Measurements from ENCODE around the gene ANKRD44. TPM values are rescaled to one million over a fixed set of nuclear protein-coding genes. Genes with fewer than 3 reads are reported as not detected.
A peak's percentile ranks its signal among the peaks of the same experiment; 100 is the strongest.

The ANKRD44 gene
- total and polyA plus RNA-seq, 7 donors, result 0.35 to 9.3 (median 1.7) TPM

DNA sequence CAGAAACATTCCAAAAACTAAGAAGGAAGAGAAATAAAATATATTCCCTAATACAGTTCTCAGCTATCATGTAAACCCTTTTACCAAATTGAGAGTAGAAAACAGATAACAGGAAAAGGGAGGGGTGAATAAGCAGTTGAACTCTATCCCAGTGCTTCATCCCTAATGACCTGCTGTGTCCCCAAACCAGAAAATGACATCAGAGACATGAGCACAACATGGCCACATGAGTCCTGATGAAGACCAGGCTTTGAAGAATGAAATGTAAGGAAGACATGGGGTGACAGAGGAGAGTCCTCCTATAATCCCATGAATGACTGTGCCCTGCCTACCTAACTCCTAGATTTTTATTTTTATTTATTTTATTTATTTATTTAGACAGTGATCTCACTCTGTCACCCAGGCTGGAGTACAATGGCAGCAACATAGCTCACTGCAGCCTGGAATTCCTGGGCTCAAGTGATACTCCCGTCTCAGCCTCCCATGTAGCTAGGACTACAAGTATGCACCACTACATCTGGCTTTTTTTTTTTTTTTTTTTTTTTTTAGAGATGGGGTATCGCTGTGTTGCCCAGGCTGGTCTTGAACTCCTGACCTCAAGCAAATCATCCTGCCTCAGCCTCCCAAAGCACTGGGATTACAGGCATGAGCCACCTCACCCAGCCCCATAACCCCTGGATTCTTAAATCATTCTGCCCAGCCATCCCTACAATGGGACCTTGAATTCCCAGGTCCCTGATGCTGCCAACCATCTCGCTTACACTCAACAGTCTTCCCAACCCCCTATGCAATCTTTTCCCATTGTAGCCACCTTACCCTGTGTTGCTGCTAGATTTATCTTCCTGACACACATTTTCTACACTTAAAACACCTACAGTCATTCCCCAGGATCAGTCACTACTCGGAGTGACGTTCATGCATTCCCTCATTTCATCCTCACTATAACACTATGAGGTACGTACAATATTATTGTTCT, 64.5 kb downstream of the ANKRD44 start:
- Histone ChIP-seq H3K4me3 (no peak overlapping the region), H3K4me1 (peaks cover 3% of the 10 kb centered on the region), H3K27me3 (ENCODE audit: insufficient read depth in 3 of 3, low read length in 2 of 3) (no peaks in the 10 kb centered on the region), H3K27ac (no peak overlapping the region), H3K36me3 (ENCODE audit: insufficient read depth in 1 of 2, low read depth in 1 of 2) (no peaks in the 10 kb centered on the region), H3K9me3 (no peaks in the 10 kb centered on the region)
- intact Hi-C loops (cut with DNase I), result no loop called here
- TF ChIP-seq, protein P1, sequence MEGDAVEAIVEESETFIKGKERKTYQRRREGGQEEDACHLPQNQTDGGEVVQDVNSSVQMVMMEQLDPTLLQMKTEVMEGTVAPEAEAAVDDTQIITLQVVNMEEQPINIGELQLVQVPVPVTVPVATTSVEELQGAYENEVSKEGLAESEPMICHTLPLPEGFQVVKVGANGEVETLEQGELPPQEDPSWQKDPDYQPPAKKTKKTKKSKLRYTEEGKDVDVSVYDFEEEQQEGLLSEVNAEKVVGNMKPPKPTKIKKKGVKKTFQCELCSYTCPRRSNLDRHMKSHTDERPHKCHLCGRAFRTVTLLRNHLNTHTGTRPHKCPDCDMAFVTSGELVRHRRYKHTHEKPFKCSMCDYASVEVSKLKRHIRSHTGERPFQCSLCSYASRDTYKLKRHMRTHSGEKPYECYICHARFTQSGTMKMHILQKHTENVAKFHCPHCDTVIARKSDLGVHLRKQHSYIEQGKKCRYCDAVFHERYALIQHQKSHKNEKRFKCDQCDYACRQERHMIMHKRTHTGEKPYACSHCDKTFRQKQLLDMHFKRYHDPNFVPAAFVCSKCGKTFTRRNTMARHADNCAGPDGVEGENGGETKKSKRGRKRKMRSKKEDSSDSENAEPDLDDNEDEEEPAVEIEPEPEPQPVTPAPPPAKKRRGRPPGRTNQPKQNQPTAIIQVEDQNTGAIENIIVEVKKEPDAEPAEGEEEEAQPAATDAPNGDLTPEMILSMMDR (IDR thresholded peaks at IDR 0.05), result no peak
- no peak for ATAC-seq
- WGBS, 3 donors, result 93 to 96% (median 95%) methylated on average over 6 of the region's 6 CpGs
- DNase-seq, result no peak

DNA sequence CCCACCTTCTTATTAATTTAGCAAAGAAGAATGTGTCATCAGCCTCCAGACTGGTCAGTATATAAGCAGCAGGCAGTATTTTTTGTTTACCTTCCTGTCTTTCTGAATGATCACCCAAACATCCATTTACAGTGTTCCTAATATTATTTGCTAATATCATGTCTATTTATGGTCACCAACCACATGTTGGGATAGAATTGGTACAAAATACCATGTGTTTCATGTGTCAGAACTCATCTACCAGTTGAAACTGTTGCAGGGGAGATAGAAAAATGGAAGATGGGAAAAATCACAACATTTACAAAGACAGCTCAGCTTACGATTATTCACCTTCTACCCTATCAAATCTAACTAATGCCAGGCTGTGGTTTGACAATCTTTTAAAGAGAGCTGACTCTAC, 66.2 kb downstream of the ANKRD44 start:
- TF ChIP-seq, protein P1 (IDR thresholded peaks at IDR 0.05), result no peak
- Histone ChIP-seq H3K36me3 (ENCODE audit: insufficient read depth in 1 of 2, low read depth in 1 of 2) (no peaks in the 10 kb centered on the region), H3K27me3 (ENCODE audit: insufficient read depth in 3 of 3, low read length in 2 of 3) (no peaks in the 10 kb centered on the region), H3K4me3 (no peak overlapping the region), H3K9me3 (no peaks in the 10 kb centered on the region), H3K4me1 (no peaks in the 10 kb centered on the region), H3K27ac (no peak overlapping the region)
- WGBS, 3 donors, result 87 to 93% (median 91%) methylated on average over 1 of the region's 1 CpG
- intact Hi-C loops (cut with DNase I), result no loop called here
- DNase-seq (no peak), ATAC-seq (no peak)

DNA sequence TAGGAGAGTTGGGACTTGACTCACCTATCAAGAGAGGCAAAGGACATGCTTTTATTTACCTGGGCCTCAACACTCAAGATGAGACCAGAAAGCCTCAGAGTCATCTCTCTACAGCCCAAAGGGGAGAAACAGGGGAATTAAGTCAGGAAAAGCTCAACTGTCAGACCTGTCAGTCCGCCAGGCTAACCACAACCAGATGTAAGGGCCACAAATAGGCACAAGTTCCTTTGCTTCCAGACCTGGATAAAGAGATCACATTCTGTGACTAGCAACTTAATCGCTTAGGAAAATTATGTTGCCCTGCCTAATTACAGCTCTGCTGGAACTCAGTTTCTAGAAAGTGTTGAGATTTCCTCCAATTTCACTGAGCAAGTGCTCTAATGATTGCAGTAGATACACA, 67.9 kb downstream of the ANKRD44 start:
- no peak for DNase-seq
- TF ChIP-seq, protein P1 (IDR thresholded peaks at IDR 0.05), result no peak
- Histone ChIP-seq H3K4me3 (no peak overlapping the region), H3K27me3 (ENCODE audit: insufficient read depth in 3 of 3, low read length in 2 of 3) (no peaks in the 10 kb centered on the region), H3K36me3 (ENCODE audit: insufficient read depth in 1 of 2, low read depth in 1 of 2) (no peaks in the 10 kb centered on the region), H3K4me1 (no peaks in the 10 kb centered on the region), H3K27ac (no peak overlapping the region), H3K9me3 (no peaks in the 10 kb centered on the region)
- intact Hi-C loops (cut with DNase I), result no loop called here
- ATAC-seq, result peak in 2 of 4 donors; percentile 8 to 54
- WGBS, 3 donors, result 52 to 87% (median 76%) methylated on average over 2 of the region's 2 CpGs

DNA sequence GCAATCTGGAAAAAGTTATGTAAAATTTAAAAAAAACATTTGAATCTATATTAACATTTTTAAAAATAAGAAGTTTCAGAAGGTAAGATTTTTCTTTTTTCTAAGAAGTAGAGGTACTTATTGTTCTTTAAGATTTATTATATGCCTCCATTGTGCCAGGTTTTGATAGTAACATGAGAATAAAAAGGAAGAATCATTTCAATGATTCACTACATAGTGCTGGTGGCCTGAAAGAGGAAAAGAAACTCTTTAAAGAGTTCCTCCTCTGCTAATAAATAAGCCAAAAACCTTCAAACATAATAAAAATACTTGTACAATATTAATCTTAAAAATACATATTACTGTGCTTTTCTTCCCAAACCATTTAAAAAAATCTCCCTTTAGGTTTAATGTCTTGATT, 69.0 kb downstream of the ANKRD44 start:
- intact Hi-C loops (cut with DNase I), result no loop called here
- no peak overlapping the region for H3K27ac ChIP-seq
- H3K4me1 ChIP-seq, result no peaks in the 10 kb centered on the region

More for the DNA sequence above, 69.0 kb downstream of the ANKRD44 start:
- DNase-seq (no peak), ATAC-seq (no peak)
- TF ChIP-seq, protein P1 (IDR thresholded peaks at IDR 0.05), result no peak
- Histone ChIP-seq H3K4me3 (no peak overlapping the region), H3K36me3 (ENCODE audit: insufficient read depth in 1 of 2, low read depth in 1 of 2) (no peaks in the 10 kb centered on the region), H3K9me3 (no peaks in the 10 kb centered on the region), H3K27me3 (ENCODE audit: insufficient read depth in 3 of 3, low read length in 2 of 3) (no peaks in the 10 kb centered on the region)
